GM21737 (cell line): Measurements from ENCODE around the gene ARL11.
"Not testable (repeated sequence)": the region's sequence is repeated elsewhere in the genome, so short reads cannot be mapped to it uniquely, and the experiment has no call there.

Source experiments
- ATAC-seq: cut with Tn5 transposase; IDR thresholded peaks from one replicate; pipeline ENCODE4 v1.9.1; 2021; ENCODE audit warnings: mild to moderate bottlenecking, moderate library complexity; ENCODE audit not compliant: unreplicated experiment

The ARL11 gene

GRCh38 chr13:49612042-49612441, 16.3 kb upstream of the ARL11 start:
- not testable (repeated sequence) for ATAC-seq

- no peak for ATAC-seq
Measured at GRCh38 chr13:49615836-49616675, 12.3 kb upstream of the ARL11 start.

DNA sequence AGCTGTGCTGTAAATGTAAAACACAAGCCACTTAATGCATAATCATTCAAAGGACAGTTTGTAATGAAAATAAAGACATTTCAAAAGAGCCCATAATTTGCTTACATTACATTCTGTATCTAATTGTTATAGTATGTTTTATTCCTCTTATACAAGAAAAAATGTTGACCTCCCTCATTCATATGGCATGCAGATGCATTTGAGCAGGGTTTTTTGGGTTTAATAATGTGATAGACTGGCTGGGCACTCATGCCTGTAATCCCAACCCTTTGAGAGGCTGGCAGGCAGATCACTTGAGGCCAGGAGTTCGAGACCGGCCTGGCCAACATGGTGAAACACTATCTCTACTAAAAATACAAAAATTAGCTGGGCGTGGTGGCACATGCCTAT, 11.6 kb upstream of the ARL11 start:
- ATAC-seq = no peak

- no peak for ATAC-seq
Measured at GRCh38 chr13:49620170-49620621, 8.1 kb upstream of the ARL11 start.

DNA sequence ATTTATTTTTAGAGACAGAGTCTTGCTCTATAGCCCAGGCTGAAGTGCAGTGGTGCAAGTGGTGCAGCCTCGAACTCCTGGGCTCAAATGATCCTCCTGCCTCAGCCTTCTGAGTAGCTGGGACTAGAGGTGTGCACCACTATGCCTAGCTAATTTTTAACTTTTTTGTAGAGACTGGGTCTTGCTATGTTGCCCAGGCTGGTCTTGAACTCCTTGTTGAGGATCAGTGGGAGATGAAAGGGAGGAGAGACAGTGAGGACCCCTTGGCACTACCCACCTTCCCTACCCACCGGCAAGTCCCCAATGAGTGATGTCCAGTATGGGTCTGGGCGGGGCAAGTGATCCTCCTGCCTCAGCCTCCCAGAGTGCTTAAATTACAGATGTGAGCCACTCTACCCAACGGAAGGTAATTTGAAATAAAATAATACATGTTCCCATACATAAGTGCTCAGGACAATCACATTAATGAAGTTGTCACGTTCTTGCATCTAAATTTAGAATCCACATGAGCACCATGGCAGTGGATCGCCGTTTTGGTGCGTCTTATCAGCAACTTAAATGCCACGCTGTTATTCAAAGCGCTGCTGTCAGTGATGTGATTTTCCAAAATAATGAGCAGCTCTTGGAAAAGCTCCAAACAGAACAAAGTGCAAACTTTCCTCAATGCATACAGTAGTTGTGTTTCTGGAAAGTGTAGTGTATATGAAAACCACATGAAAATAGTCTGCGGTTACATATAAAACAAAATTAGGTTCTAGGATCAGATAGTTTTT, 5.9 kb upstream of the ARL11 start:
- ATAC-seq = no peak

- no peak for ATAC-seq
Measured at GRCh38 chr13:49624229-49624628, 4.1 kb upstream of the ARL11 start.

- no peak for ATAC-seq
Measured at GRCh38 chr13:49625392-49626079, 2.8 kb upstream of the ARL11 start.

- ATAC-seq = no peak
Measured at GRCh38 chr13:49629196-49629938, 1.1 kb downstream of the ARL11 start.

GRCh38 chr13:49629947-49630346, 1.6 kb downstream of the ARL11 start:
- ATAC-seq = no peak

- no peak for ATAC-seq
Measured at GRCh38 chr13:49630580-49630979, 2.3 kb downstream of the ARL11 start.

GRCh38 chr13:49632156-49632555, 3.8 kb downstream of the ARL11 start:
- no peak for ATAC-seq

DNA sequence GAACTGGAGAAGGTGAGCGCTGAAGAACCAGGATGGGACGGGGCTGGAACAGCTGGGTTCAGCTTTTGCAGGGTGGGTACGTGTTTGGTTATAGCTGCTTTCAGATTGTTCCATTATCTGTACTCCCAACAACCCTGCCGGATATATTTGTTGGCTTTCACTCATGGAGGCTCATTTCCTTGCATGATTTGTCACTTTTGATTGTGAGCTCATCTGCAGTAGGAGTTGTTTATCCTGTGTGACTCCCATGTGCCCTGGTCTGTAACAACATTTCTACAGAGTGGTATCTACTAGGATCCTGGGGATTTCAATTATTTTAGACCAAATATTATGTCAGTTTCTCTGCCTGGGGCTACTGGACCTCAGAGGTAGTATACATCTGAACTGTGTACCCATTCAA, 5.4 kb downstream of the ARL11 start:
- no peak for ATAC-seq

- ATAC-seq = no peak
Measured at GRCh38 chr13:49635599-49636433, 7.5 kb downstream of the ARL11 start.

- ATAC-seq = no peak
Measured at GRCh38 chr13:49636705-49637104, 8.4 kb downstream of the ARL11 start.

GRCh38 chr13:49638030-49638743, 9.9 kb downstream of the ARL11 start:
- ATAC-seq = no peak

DNA sequence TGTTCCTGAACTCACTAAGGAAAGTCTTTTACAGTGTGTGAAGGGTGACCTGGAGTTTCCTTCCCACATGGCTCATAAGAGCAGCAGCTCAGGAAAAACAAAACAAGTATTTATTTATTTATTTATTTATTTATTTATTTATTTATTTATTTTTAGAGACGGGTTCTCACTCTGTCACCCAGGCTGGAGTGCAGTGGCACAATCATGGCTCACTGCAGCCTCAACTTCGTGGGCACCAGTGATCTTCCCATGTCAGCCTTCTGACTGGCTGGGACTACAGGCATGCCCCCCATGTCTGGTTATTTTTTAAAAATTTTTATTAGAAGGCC, 10.4 kb downstream of the ARL11 start:
- no peak for ATAC-seq

DNA sequence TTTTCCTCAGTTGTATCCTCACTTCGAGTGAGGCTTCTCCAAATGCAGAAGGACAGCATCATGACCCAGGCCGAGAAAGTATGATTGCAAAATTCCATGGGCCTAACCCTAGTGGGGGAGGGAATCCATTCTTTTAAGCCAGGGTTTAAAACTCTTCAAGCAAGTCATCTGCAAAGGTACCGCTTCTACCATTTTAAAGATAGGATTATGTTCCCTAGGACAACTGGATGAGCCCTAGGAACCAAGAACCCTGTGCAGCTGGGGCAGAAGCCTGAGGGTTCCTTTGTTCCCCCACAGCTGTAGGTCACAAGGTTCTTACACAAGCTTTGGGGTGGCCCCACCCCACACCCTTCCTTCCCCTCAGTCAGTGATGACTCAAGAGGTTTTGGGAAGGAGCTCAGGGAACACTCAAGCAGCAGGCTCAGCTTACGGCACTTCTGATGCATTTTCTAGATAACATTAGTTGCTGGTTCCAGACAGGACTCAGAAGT, 13.5 kb downstream of the ARL11 start:
- no peak for ATAC-seq

- no peak for ATAC-seq
Measured at GRCh38 chr13:49643035-49643646, 14.8 kb downstream of the ARL11 start.

GRCh38 chr13:49645451-49645850, 17.1 kb downstream of the ARL11 start:
- ATAC-seq = no peak
